Suprapubic skin (tissue), 3 donors: Measurements from ENCODE around the gene RASD1.

Experiments used
- EP300 ChIP-seq: sonication (generic); formaldehyde crosslinking; IDR thresholded peaks from one replicate; pipeline ENCODE4 v1.6.1; 2017; ENCODE audit warnings: antibody characterized with exemption
- POLR2A ChIP-seq, 2 donors: fragments of 450-650 bp; IDR thresholded peaks; one replicate each; pipeline ENCODE4 v1.6.1; 2017; ENCODE audit warnings: antibody characterized with exemption in 2 of 2, mild to moderate bottlenecking in 2 of 2, moderate library complexity in 2 of 2
- TF ChIP-seq, protein P1 (sequence below), 2 donors: fragments of 200-600 bp in 1 of 2; fragments of 450-650 bp in 1 of 2; sonication (generic) in 1 of 2; IDR thresholded peaks; one replicate each; pipeline ENCODE4 v1.5.1; 2016 to 2019; ENCODE audit warnings: antibody characterized with exemption in 2 of 2, mild to moderate bottlenecking in 1 of 2, moderate library complexity in 1 of 2

DNA sequence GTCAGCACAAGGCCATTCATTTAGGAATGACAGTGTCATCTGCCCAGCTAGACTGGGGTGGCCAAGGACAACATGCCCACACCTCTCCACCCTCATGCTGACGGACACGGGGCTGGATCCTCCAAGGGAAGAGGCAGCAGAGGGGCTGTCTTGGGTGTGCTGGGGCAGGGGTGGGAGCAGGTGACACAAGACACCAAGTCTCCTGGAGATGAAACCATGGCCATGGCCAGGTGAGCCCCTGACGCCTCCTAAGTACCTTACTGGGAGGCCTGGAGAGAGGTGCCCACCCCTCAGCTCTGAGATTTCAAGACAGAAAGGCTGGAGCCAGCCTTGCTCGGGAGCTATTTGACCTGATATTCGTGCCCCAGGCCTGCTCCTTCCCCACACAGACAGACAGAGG lies 9.0 kb upstream of the RASD1 start:
- TF ChIP-seq, protein P1, sequence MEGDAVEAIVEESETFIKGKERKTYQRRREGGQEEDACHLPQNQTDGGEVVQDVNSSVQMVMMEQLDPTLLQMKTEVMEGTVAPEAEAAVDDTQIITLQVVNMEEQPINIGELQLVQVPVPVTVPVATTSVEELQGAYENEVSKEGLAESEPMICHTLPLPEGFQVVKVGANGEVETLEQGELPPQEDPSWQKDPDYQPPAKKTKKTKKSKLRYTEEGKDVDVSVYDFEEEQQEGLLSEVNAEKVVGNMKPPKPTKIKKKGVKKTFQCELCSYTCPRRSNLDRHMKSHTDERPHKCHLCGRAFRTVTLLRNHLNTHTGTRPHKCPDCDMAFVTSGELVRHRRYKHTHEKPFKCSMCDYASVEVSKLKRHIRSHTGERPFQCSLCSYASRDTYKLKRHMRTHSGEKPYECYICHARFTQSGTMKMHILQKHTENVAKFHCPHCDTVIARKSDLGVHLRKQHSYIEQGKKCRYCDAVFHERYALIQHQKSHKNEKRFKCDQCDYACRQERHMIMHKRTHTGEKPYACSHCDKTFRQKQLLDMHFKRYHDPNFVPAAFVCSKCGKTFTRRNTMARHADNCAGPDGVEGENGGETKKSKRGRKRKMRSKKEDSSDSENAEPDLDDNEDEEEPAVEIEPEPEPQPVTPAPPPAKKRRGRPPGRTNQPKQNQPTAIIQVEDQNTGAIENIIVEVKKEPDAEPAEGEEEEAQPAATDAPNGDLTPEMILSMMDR (IDR thresholded peaks at IDR 0.05), result no peak
- TF ChIP-seq EP300 (no peak), POLR2A (IDR thresholded peaks at IDR 0.05) (no peak)
